Measurements from ENCODE around the gene PRPF38B.

The PRPF38B gene

GRCh38 chr1:108750476-108751181 lies 58.5 kb downstream of the PRPF38B start:
- TF ChIP-seq GATA2 (IDR thresholded peaks at IDR 0.05; ENCODE audit: low read depth, low read length) (no peak), GATA3 (IDR thresholded peaks at IDR 0.05; ENCODE audit: low read depth, low read length) (no peak)
